GM12891 (cell line): ENCODE results near the gene YAF2.
"Not testable (repeated sequence)": the region's sequence is repeated elsewhere in the genome, so short reads cannot be mapped to it uniquely, and the experiment has no call there.

Experiments
- DNase-seq: peaks from one replicate; pipeline ENCODE4 v3.0.0; 2011; ENCODE audit warnings: low spot score; ENCODE audit not compliant: insufficient read length
- FAIRE-seq: peaks from 2 replicates; lab custom pipeline; 2011; peaks lifted over from hg19 to GRCh38; lab: Jason Lieb, UNC
- PAX5 ChIP-seq: IDR thresholded peaks from 2 replicates; pipeline ENCODE4 v1.6.1; 2011; ENCODE audit warnings: low read length, moderate library complexity, mild to moderate bottlenecking; ENCODE audit not compliant: insufficient read depth, severe bottlenecking
- POLR2A ChIP-seq: IDR thresholded peaks from 2 replicates; pipeline ENCODE4 v1.6.1; 2011; ENCODE audit warnings: low read depth, low read length, control low read depth
- POLR2AphosphoS5 ChIP-seq: IDR thresholded peaks from 2 replicates; pipeline ENCODE4 v1.6.1; 2011; ENCODE audit warnings: low read depth, low read length, control low read depth
- POU2F2 ChIP-seq: IDR thresholded peaks from 2 replicates; pipeline ENCODE4 v1.6.1; 2011; ENCODE audit warnings: low read depth, mild to moderate bottlenecking, control low read depth, low read length, moderate library complexity
- SPI1 ChIP-seq: IDR thresholded peaks from 2 replicates; pipeline ENCODE4 v1.6.1; 2011; ENCODE audit warnings: low read depth, low read length, control low read depth
- TAF1 ChIP-seq: IDR thresholded peaks from 2 replicates; pipeline ENCODE4 v1.6.1; 2011; ENCODE audit warnings: low read depth, low read length, control low read depth

Gene YAF2

GRCh38 chr12:42201063-42201462 lies 37.0 kb downstream of the YAF2 start:
- DNase-seq (no peak), FAIRE-seq (no peak)
- TF ChIP-seq SPI1 = no peak
- no peak for TF ChIP-seq POLR2A
- no peak for TF ChIP-seq POLR2AphosphoS5
- no peak for TF ChIP-seq PAX5

GRCh38 chr12:42199007-42199406 lies 39.0 kb downstream of the YAF2 start:
- TF ChIP-seq SPI1 (no peak), PAX5 (no peak), POLR2A (no peak), POLR2AphosphoS5 (no peak), TAF1 (no peak), POU2F2 (no peak)
- DNase-seq (no peak), FAIRE-seq (no peak)

GRCh38 chr12:42196723-42197603 lies 41.1 kb downstream of the YAF2 start:
- TF ChIP-seq SPI1 (no peak), TAF1 (no peak), POLR2A (no peak), POLR2AphosphoS5 (no peak)
- no peak for DNase-seq
- no peak for FAIRE-seq

- TF ChIP-seq TAF1 (no peak), SPI1 (no peak), PAX5 (no peak), POU2F2 (no peak), POLR2AphosphoS5 (no peak), POLR2A (no peak)
- DNase-seq (no peak), FAIRE-seq (no peak)
These were observed 45.4 kb downstream of the YAF2 start for GRCh38 chr12:42192686-42193085.

GRCh38 chr12:42192258-42192657 lies 45.8 kb downstream of the YAF2 start:
- FAIRE-seq = no peak

GRCh38 chr12:42190376-42190775 lies 47.7 kb downstream of the YAF2 start:
- no peak for DNase-seq
- FAIRE-seq = no peak

More at GRCh38 chr12:42192258-42192657, 45.8 kb downstream of the YAF2 start:
- no peak for DNase-seq
- TF ChIP-seq POU2F2 (no peak), SPI1 (no peak), PAX5 (no peak), POLR2A (no peak), TAF1 (no peak), POLR2AphosphoS5 (no peak)

GRCh38 chr12:42188275-42188674 lies 49.8 kb downstream of the YAF2 start:
- FAIRE-seq, DNase-seq: not testable (repeated sequence)

More at GRCh38 chr12:42190376-42190775, 47.7 kb downstream of the YAF2 start:
- TF ChIP-seq TAF1 (no peak), SPI1 (no peak), PAX5 (no peak), POU2F2 (no peak), POLR2AphosphoS5 (no peak), POLR2A (no peak)

- DNase-seq (no peak), FAIRE-seq (no peak)
- TF ChIP-seq SPI1 (no peak), POLR2AphosphoS5 (no peak), POLR2A (no peak), PAX5 (no peak), TAF1 (no peak), POU2F2 (no peak)
These were observed 50.2 kb downstream of the YAF2 start for GRCh38 chr12:42187799-42188198.

GRCh38 chr12:42186793-42187192 lies 51.3 kb downstream of the YAF2 start:
- FAIRE-seq (no peak), DNase-seq (no peak)
- no peak for TF ChIP-seq TAF1
- peak; percentile 38; the same call in 1 of the 2 replicates for TF ChIP-seq SPI1
- TF ChIP-seq POU2F2 = no peak

GRCh38 chr12:42182394-42182793 lies 55.7 kb downstream of the YAF2 start:
- TF ChIP-seq SPI1 = no peak
- TF ChIP-seq POLR2A = no peak
- no peak for TF ChIP-seq PAX5
- no peak for TF ChIP-seq POU2F2
- no peak for TF ChIP-seq TAF1
- no peak for TF ChIP-seq POLR2AphosphoS5
- DNase-seq (no peak), FAIRE-seq (no peak)
